Measurements from ENCODE around the gene ZNF783. TPM values are rescaled to one million over a fixed set of nuclear protein-coding genes. Genes with fewer than 3 reads are reported as not detected.

Gene ZNF783
- polyA plus RNA-seq, 1 donor (not counting 4 experiments of a cell fraction or from before 2014, with no cell fraction given) = 4.2 TPM

GRCh38 chr7:149325248-149325647 is 63.3 kb downstream of the ZNF783 start:
- FAIRE-seq = no peak
- dilution Hi-C loops (cut with MboI; ENCODE audit: extremely low pct_ligation_motif_present, low sequenced_read_pairs) = no loop called here
- H3K27ac ChIP-seq (ENCODE audit: control insufficient read depth, insufficient read depth, low read length) = no peak overlapping the region

GRCh38 chr7:149329265-149329664 is 67.3 kb downstream of the ZNF783 start:
- Histone ChIP-seq H3K36me3 (ENCODE audit: control insufficient read depth in 2 of 2, extremely low read depth in 1 of 2, insufficient read depth in 2 of 2, low read length in 2 of 2) (no peaks in the 10 kb centered on the region), H3K27me3 (ENCODE audit: control insufficient read depth, extremely low read depth, insufficient read depth, low read length) (peaks cover 3% of the 10 kb centered on the region), H3K79me2 (ENCODE audit: control insufficient read depth, insufficient read depth, low read length) (no peaks in the 10 kb centered on the region), H3K9me3 (ENCODE audit: control insufficient read depth, low read depth, low read length) (no peaks in the 10 kb centered on the region), H2AFZ (ENCODE audit: control insufficient read depth, low read length) (no peak overlapping the region), H4K20me1 (ENCODE audit: control insufficient read depth, extremely low read depth, insufficient read depth, low read length) (no peaks in the 10 kb centered on the region), H3K27ac (ENCODE audit: control insufficient read depth, insufficient read depth, low read length) (no peak overlapping the region), H3K4me2 (ENCODE audit: control insufficient read depth, extremely low read depth, insufficient read depth, low read depth, low read length) (no peak overlapping the region), H3K9me1 (ENCODE audit: control insufficient read depth, extremely low read depth, insufficient read depth, low read length) (no peaks in the 10 kb centered on the region), H3K9ac (ENCODE audit: control insufficient read depth, extremely low read depth, insufficient read depth, low read length) (no peak overlapping the region), H3K4me3 (ENCODE audit: control insufficient read depth in 2 of 3, extremely low read depth in 1 of 3, insufficient read depth in 2 of 3, low read depth in 1 of 3, low read length in 3 of 3) (no peak overlapping the region), H3K4me1 (ENCODE audit: control insufficient read depth, extremely low read depth, insufficient read depth, low read length) (no peaks in the 10 kb centered on the region)
- dilution Hi-C loops (cut with MboI; ENCODE audit: extremely low pct_ligation_motif_present, low sequenced_read_pairs) = no loop called here
- no peak for TF ChIP-seq CTCF (optimal IDR thresholded peaks at IDR 0.05 in 1 of 3, IDR thresholded peaks at IDR 0.05 in 1 of 3, conservative IDR thresholded peaks at IDR 0.05 in 1 of 3; ENCODE audit: extremely low read depth in 1 of 3, insufficient read depth in 2 of 3, low read length in 3 of 3)
- TF ChIP-seq EZH2 (IDR thresholded peaks at IDR 0.05; ENCODE audit: low read length) = no peak
- DNase-seq (ENCODE audit: low read depth, low spot score) = no peak
- no peak for FAIRE-seq

More at GRCh38 chr7:149325248-149325647, 63.3 kb downstream of the ZNF783 start:
- H3K27me3 ChIP-seq (ENCODE audit: control insufficient read depth, extremely low read depth, insufficient read depth, low read length) = no peaks in the 10 kb centered on the region
- H4K20me1 ChIP-seq (ENCODE audit: control insufficient read depth, extremely low read depth, insufficient read depth, low read length) = no peaks in the 10 kb centered on the region
- H3K4me3 ChIP-seq (ENCODE audit: control insufficient read depth in 2 of 3, extremely low read depth in 1 of 3, insufficient read depth in 2 of 3, low read depth in 1 of 3, low read length in 3 of 3) = no peak overlapping the region
- H2AFZ ChIP-seq (ENCODE audit: control insufficient read depth, low read length) = no peak overlapping the region
- TF ChIP-seq EZH2 (IDR thresholded peaks at IDR 0.05; ENCODE audit: low read length) = no peak
- no peak for TF ChIP-seq CTCF (optimal IDR thresholded peaks at IDR 0.05 in 1 of 3, IDR thresholded peaks at IDR 0.05 in 1 of 3, conservative IDR thresholded peaks at IDR 0.05 in 1 of 3; ENCODE audit: extremely low read depth in 1 of 3, insufficient read depth in 2 of 3, low read length in 3 of 3)
- no peak for DNase-seq (ENCODE audit: low read depth, low spot score)
- no peaks in the 10 kb centered on the region for H3K9me3 ChIP-seq (ENCODE audit: control insufficient read depth, low read depth, low read length)
- H3K9me1 ChIP-seq (ENCODE audit: control insufficient read depth, extremely low read depth, insufficient read depth, low read length) = no peaks in the 10 kb centered on the region
- no peaks in the 10 kb centered on the region for H3K79me2 ChIP-seq (ENCODE audit: control insufficient read depth, insufficient read depth, low read length)
- H3K36me3 ChIP-seq (ENCODE audit: control insufficient read depth in 2 of 2, extremely low read depth in 1 of 2, insufficient read depth in 2 of 2, low read length in 2 of 2) = no peaks in the 10 kb centered on the region
- H3K4me2 ChIP-seq (ENCODE audit: control insufficient read depth, extremely low read depth, insufficient read depth, low read depth, low read length) = no peak overlapping the region
- H3K9ac ChIP-seq (ENCODE audit: control insufficient read depth, extremely low read depth, insufficient read depth, low read length) = no peak overlapping the region
- no peaks in the 10 kb centered on the region for H3K4me1 ChIP-seq (ENCODE audit: control insufficient read depth, extremely low read depth, insufficient read depth, low read length)
